Measurements from ENCODE around the gene MAST4.

DNA sequence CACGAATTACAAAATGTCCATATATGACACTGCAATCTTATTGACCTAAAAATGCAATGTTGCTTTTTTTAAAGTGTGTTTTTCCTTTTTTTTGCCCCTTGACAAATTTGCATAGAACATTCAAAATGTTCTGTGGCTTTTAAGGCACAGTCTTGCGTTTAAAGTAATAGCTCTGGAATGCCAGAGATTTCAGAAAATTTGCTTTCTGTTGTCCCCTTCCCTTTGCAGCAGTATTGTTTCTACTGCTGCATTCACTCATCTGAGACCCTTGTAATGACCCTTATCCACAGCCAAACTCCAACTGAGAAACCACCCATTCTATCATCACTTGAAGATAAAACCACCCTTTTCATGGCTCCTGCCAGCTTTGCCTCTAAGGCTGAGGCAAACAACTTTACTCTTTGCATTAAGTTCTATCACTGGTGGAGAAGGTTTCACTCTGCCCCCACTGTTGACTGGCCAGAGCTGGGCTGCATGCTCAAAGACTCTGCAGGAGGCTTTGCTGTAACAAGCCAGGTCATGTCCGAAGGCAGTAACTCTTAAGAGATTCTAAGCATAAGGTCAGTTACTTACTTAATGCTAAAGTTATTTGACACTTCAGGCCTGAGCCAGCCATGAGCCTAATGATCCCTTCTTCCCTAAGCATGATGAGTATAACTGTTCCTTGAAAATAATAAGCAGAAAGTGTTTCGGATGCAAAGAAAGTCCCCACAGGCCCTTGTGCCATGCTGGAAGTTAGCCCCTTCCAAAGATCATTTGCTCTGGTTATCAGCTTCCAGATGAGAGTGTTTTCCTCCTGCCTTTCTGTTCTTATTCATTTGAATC is 498.5 kb downstream of the MAST4 start:
- TF ChIP-seq, protein P1, sequence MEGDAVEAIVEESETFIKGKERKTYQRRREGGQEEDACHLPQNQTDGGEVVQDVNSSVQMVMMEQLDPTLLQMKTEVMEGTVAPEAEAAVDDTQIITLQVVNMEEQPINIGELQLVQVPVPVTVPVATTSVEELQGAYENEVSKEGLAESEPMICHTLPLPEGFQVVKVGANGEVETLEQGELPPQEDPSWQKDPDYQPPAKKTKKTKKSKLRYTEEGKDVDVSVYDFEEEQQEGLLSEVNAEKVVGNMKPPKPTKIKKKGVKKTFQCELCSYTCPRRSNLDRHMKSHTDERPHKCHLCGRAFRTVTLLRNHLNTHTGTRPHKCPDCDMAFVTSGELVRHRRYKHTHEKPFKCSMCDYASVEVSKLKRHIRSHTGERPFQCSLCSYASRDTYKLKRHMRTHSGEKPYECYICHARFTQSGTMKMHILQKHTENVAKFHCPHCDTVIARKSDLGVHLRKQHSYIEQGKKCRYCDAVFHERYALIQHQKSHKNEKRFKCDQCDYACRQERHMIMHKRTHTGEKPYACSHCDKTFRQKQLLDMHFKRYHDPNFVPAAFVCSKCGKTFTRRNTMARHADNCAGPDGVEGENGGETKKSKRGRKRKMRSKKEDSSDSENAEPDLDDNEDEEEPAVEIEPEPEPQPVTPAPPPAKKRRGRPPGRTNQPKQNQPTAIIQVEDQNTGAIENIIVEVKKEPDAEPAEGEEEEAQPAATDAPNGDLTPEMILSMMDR (IDR thresholded peaks at IDR 0.05) = no peak
- no peak for TF ChIP-seq POLR2A (IDR thresholded peaks at IDR 0.05)

All from tibial nerve (tissue), 3 donors.